Esophagus muscularis mucosa (tissue), 4 donors: ENCODE results near the gene CAPZB.

Experiments used
- EP300 ChIP-seq: sonication (generic); formaldehyde crosslinking; IDR thresholded peaks from one replicate; pipeline ENCODE4 v1.6.1; 2017; ENCODE audit warnings: antibody characterized with exemption
- POLR2A ChIP-seq: fragments of 450-650 bp; IDR thresholded peaks from one replicate; pipeline ENCODE4 v1.6.1; 2017; ENCODE audit warnings: antibody characterized with exemption, moderate library complexity, mild to moderate bottlenecking, low read depth
- POLR2AphosphoS5 ChIP-seq, 2 donors: sonication (generic); formaldehyde crosslinking; IDR thresholded peaks; one replicate each; pipeline ENCODE4 v1.6.1; 2017; ENCODE audit warnings: antibody characterized with exemption in 2 of 2
- TF ChIP-seq, protein P1 (sequence below), 3 experiments: fragments of 200-600 bp in 2 of 3; fragments of 450-650 bp in 1 of 3; sonication (generic) in 2 of 3; IDR thresholded peaks; one replicate each; pipeline ENCODE4 v1.5.1; 2017 to 2019; ENCODE audit warnings: antibody characterized with exemption in 3 of 3, mild to moderate bottlenecking in 2 of 3, moderate library complexity in 1 of 3

DNA sequence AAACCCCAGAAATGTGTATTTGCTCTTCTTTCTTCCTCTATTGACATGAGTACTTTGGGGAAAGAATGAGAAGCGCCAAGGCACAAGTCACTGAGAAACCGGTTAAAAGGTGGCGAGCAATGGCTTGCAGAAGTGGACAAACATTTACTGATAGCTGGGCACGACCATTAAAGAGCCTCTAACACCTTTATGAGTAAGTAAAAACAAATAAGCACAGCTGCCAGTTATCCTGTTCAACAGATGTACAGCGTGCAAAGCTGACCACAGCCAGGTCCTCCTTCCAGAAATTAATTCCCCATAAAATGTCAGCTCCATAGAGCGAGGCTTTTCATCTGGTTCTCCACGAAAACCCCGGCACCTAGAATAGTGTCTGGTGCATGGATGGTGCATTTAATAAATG, 72.7 kb downstream of the CAPZB start:
- TF ChIP-seq, protein P1, sequence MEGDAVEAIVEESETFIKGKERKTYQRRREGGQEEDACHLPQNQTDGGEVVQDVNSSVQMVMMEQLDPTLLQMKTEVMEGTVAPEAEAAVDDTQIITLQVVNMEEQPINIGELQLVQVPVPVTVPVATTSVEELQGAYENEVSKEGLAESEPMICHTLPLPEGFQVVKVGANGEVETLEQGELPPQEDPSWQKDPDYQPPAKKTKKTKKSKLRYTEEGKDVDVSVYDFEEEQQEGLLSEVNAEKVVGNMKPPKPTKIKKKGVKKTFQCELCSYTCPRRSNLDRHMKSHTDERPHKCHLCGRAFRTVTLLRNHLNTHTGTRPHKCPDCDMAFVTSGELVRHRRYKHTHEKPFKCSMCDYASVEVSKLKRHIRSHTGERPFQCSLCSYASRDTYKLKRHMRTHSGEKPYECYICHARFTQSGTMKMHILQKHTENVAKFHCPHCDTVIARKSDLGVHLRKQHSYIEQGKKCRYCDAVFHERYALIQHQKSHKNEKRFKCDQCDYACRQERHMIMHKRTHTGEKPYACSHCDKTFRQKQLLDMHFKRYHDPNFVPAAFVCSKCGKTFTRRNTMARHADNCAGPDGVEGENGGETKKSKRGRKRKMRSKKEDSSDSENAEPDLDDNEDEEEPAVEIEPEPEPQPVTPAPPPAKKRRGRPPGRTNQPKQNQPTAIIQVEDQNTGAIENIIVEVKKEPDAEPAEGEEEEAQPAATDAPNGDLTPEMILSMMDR (IDR thresholded peaks at IDR 0.05) = no peak
- TF ChIP-seq POLR2AphosphoS5 (IDR thresholded peaks at IDR 0.05) (no peak), POLR2A (no peak), EP300 (no peak)
